ENCODE measurements around the gene VPS45. TPM values are rescaled to one million over a fixed set of nuclear protein-coding genes. Genes with fewer than 3 reads are reported as not detected.

The VPS45 gene
- total RNA-seq, 1 donor from 2014 or later = 31.3 TPM

DNA sequence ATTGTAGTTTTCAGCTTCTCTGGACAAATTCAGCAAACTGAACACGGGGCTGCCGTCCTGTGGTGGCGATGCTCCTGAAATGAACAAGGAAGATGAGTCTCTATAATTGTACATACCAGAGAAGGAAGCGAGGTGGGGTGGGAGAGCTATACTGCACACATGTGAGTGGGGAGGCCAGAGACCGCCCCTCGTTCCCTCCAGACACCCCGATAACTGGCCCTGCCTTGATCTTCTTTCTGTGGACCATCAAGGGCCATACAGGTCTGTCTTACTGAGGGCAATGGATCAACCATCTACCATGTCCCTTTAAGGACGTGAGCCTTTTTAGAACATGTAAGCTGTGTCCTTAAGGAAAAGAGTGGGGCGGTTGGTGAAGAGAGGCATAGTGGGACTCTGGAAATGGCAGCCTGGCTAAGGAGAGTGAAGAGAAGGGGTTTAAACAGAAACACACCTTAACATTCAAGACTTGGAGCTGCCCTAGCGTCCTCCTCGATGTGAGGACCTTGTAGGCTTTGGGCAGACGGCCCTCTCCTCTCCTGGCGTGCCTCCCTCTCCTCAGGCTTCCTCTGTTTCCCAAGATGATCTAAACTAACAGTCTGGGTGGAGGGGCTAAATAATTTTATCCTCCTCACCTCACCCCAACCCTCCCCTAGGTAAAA, 88.0 kb downstream of the VPS45 start:
- intact Hi-C loops (cut with micrococcal nuclease) = no loop called here

DNA sequence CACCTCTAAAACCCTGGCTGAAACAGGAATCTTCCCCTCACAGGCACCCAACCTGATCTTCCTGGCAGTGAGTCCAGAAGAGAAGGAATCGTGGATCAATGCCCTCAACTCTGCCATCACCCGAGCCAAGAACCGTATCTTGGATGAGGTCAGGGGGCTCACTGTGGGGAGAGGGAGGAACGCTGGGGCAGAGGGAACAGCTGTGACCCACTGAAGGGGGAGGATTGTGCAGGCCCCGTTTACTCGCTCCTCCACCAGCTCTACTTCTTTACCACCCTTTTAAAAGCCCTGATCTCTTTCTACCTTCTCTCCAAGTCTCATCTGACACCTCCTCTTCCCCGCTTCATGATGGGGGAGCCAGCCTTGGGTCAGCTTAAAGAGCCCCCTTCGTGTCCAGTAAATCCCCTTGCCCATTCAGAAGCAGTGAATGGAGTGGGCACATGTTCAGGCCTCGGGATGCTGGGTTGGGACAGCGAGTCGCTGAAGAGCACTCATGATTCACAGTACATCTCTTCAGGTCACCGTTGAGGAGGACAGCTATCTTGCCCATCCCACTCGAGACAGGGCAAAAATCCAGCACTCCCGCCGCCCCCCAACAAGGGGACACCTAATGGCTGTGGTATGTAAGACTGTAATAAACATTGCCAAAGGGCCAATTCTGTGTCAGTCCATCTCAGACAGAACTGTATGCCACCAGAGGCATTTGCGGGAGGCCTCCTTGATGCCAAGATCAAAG, 89.5 kb downstream of the VPS45 start:
- intact Hi-C loops (cut with micrococcal nuclease) = no loop called here

DNA sequence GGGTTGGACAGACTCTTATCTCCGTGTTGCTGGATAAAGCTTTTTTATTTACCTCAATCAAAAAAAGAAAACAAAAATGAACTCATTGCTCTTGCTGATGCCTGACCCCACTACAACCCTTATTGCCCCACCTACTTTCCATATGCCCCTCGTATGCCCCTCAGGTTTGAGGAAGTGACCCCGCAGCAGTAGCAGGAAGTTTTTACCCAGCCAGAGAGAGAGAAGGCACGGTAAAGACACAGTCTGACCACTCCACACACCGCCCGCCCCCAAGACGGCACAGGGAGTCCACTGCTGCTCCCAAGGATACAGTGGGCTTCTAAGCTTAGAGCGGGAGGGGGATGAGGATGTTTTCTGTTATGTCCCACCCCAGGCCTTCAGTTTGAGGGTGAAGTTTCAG, 92.0 kb downstream of the VPS45 start:
- intact Hi-C loops (cut with micrococcal nuclease) = no loop called here

DNA sequence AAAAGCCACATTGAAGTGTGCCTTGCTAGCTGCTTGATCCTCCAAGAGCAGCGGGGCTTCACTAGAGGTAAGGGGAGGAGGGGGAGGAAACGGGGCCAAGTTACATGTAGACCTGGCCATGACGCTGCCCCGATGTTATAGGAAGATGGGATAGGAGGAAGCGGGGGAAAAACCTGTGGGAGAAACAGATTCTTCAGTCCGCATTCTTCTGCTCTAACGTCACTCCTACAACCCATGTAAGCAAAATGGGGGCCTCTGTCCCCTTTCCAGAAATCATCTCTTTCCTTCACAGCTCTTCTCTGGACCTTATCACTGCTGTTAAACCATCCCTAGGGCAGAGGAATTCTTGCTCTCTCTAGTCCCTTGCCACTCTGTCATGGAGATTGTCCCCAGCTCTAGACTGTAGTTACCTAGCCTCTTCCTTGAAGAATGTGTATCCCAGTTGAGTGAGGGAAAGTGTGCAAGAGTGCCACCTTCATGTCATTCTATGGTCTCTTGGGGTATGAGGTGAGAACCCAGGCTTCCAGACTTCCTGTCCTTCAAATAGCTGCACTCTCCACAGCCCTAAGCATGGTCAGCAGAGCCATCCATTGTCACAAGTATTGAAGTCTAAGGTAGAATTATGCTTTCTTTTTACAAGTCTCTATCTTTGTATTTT, 93.5 kb downstream of the VPS45 start:
- intact Hi-C loops (cut with micrococcal nuclease) = loop anchor here (2.0 kb wide), 1 partner anchor 52 kb away; no protein-coding TSS in a partner anchor

DNA sequence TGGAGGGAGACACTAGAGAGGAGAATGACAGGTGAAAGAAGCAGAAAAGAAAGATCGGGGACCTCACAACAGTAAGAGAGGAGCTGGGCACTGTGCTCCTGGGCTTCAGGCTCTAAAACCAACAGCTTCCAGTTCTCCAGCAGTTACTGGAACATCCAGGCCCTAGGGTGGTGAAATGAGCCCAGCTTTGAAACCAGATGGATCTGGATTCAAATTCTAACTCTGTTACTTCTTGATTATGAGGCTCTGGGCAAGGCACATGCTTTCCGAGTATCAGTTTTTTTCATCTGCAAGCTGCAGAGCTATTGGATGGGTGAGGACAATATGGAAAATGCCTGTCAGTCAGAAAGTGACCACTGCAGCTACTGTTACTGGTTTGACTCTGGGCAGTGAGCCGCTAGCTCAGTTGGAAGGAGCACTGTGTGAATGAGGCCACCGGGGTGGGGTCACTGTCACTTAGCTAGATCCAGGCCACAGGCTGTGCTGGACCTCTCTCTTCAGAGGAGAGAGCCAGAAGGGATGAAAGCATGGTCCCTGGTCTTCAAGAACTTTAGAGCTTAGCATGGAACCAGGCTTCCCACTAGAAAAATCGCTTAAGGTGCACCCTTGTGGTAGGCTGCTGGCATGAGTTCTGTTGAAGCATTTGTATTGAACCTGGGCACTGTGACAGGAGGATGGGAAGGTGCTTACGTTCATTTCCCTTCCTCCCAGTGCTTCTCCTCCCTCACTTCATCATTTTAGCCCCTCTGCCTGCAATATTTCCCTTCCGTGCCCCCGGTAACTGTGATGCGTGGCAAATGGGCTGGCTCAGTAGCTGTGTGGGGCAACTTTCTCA, 94.4 kb downstream of the VPS45 start:
- intact Hi-C loops (cut with micrococcal nuclease) = loop anchor here (1.0 to 2.0 kb wide), 2 partner anchors 10 to 51 kb away; no protein-coding TSS in a partner anchor

DNA sequence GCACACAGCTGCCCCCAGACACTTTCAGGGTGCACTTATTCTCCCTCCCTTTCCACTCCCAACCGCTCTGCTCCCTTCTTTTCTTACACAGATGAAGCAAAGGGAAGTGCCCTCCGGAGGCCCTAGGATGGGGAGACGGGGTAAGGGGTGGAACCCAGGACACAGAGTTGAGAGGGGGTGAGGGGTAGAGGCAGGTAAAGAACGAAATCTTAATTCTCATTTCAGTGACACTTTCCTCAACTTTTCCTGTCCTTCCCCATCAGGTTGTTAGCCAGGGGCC, 94.9 kb downstream of the VPS45 start:
- intact Hi-C loops (cut with micrococcal nuclease) = loop anchor here (1.0 kb wide), 1 partner anchor 10 kb away; no protein-coding TSS in a partner anchor

DNA sequence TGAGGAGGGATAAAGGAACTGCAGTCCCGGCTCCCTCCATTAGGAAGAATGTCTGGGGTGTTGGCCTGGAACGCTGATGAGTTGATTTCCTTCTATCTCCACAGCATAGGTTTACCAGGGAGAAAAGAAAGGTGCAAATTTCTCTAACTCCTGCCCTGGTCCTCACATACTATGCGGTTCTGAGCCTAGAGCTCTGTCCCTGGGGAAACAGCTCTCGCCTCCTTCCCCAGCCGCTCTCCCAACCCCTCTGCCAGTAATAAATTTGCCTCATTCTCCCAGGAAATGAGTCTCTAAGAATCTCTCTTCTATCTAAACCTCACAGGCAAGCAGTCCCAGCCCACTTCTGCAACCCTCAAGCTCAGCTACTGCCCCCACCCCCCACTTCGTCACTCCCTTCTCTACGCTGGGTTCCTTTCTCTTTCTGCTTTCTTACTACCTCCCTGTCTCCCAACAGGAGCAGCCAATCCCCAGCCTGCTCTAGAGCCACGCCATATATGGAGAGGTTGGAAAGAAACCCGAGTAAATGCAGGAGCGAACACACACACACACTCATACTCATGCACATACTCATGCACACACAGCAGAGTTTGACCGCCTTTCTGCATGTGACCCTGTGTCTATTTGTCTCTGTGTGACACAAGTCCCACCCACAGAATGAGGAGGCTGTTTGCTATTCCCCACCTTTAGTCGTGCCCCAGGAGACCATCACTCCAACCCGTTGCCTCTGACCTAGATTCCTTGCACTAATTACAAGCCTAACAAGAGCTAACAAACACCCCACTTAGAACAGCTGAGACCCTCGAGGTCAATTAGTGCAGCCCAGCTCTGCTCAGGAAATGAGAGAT, 95.5 kb downstream of the VPS45 start:
- intact Hi-C loops (cut with micrococcal nuclease) = loop anchor here (1.0 kb wide), 1 partner anchor 11 kb away; no protein-coding TSS in a partner anchor

DNA sequence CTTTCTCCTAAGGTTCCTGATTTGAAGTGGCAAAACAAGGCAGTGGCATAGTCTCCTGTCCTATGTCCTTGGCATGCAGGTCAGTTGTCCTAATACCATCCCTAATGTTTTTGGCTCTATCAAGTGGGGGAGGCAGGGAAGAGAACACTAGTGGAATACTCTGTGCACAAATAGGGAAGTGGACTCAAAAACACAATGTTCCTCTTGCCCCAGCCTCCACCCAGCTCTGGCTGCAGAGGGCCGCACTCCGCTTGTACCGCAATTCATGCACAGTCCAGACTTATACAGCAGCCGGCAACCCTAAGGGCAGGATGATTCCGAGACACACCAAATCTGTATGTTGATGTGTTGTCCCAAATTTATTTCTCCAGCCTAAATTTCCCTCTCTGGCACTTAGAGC, 96.6 kb downstream of the VPS45 start:
- intact Hi-C loops (cut with micrococcal nuclease) = no loop called here

DNA sequence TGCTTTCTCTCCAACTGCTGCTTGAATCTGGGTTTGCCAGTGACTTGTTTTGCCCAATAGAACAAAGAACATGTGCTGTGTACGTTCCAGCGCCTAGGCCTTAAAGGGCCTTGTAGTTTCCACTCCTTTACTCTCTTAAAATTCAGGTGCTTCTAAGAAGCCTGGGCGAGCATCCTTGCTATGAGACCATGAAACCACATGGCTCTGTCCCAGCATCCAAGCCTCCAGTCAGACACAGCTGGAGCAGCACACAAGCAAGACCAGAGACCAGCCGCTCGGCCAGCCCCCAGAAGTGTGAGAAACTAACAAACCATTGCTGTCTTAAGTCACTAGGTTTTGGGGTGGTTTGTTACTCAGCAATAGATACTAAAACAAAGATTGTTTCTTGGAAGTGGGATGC, 97.2 kb downstream of the VPS45 start:
- intact Hi-C loops (cut with micrococcal nuclease) = loop anchor here (5.0 kb wide), 1 partner anchor 267 kb away; the partner anchor contains the start of gene BOLA1

DNA sequence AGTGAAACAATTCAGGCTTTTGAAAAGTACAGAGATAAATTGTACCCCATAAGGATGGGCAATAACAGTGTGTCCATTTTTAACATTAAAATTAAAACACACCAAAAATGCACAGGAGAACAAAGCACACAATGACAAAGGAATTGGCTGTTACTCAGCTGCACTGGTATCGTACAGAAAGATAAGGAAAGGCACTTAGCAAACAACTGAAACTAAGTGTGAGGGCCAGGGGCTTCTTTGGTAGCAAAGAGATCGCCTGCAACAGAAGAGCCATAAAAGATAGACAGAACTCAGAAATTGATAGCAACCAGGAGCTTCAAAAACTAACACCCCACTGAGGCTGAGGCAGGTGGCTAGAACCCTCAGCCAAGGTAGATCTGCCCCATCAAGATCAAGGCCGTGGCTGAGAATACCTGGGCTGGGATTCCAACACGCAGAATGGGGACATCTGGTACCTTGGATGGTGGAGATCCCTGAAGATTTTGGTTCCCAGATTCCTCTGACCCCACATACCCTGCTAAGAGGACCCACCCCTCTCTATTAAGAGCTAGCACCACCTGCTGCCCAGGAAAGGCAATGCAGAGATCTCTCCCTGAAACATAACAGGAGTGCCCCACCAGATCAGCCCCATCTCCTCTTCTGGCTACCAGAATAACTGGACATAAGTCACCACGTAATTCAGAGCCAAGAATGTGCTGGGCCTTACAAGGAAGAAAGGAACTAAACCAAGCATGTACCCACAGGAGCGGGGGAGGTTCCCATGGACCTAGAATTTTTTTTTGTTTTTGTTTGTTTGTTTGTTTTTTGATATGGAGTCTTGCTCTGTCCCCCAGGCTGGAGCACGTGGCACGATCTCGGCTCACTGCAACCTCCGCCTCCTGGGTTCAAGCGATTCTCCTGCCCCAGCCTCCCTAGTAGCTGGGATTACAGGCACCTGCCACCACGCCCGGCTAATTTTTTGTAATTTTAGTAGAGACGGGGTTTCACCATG, 98.3 kb downstream of the VPS45 start:
- intact Hi-C loops (cut with micrococcal nuclease) = loop anchor here (1.0 to 5.0 kb wide), 3 partner anchors 93 to 269 kb away; partner anchors contain the start of gene BOLA1

DNA sequence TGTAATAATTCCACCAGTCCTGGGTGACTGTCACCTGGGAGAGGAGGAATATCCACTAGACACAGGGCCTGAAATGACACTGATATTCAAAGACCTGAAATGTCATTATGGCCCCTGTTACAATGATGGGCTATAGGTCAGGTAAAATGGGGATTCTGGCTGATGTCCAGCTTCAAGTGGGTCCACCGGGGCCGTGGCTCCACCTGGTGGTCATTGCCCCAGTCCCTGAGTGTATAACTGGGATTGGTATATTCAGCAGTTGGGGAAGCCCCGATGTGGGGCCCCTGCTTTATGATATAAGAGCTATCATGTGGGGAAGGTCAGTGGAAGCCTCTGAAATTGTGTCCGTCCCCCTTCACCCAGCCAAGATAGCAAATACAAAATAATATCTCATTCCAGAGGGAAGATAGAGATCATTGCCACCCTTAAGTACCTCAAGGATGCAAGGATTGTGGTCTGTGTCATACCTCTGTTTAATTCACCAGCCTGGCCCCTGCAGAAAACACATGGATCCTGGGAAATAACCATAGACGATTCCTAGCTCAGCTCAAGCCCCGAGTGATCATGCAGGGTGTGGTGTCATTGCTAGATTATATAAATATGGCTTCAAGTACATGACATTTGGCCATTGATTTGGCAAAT, 101.5 kb downstream of the VPS45 start:
- intact Hi-C loops (cut with micrococcal nuclease) = loop anchor here (5.0 kb wide), 1 partner anchor 272 kb away; the partner anchor contains the start of gene BOLA1

DNA sequence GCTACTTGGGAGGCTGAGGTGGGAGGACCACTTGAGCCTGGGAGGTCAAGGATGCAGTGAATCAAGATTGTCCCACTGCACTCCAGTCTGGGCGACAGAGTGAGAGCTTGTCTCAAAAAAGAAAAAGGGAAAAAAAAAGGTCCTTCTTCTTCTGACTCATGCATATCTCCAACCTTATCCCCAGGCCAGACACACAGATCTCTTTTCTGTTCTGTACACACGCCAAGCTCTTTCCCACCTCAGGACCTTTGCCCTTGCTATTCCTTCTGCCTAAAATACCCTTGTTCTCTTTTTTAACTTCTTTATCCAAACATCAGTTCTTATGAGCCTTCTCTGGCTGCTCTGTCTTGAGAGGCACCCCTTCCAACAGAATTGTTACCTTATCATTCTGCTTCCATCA, 104.2 kb downstream of the VPS45 start:
- intact Hi-C loops (cut with micrococcal nuclease) = no loop called here

DNA sequence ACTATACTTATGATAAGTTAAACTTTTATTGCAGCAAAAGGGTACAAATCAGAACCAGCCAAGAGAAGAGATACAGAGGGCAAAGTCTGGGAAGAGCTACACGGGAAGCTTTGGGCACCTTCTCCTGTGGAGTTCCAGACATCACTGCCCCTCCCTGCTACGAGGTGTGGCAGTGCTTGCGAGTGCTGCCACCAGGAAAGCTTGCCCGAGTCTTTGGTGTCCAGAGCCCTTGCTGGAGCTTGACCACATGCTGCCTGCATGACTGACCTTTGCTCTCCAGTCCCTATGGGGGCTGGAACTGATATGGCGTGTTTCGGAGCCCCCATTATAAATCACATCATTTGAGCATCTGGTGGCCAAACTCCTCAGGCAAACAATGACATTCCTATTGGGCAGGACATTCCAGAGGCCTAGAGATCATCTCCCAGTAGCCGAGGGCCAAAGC, 105.6 kb downstream of the VPS45 start:
- intact Hi-C loops (cut with micrococcal nuclease) = no loop called here

DNA sequence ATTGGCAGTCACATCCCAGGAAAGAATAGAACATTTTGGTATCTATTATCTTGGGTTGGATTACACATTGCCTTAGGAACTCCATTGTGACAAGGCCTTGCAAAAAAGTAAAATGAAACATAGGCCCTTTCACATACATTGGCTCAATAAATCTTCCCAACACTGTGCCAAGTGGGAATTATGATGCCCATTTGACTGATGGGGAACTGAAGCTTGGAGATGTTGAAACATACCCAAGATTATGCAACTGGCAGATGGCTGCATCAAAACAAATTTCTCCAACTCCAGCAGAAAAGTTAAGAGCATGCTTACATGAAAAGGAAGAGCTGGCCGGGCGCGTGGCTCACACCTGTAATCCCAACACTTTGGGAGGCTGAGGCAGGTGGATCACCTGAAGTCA, 109.0 kb downstream of the VPS45 start:
- intact Hi-C loops (cut with micrococcal nuclease) = no loop called here

DNA sequence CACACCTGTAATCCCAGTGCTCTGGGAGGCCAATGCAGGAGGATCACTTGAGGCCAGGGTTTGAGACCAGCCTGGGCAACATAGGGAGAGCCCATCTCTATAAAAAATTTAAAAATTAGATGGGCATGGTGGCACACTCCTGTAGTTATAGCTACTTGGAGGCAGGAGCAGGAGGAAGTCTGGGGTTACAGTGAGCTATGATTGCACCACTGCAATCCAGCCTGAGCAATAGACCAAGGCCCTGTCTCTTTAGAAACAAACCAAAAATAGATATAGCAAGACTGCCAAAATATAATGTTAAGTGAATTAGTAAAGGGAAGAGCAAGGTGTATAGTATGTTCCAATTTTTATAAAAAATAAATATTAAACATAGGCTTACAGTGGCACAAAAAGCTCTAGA, 111.0 kb downstream of the VPS45 start:
- intact Hi-C loops (cut with micrococcal nuclease) = no loop called here

DNA sequence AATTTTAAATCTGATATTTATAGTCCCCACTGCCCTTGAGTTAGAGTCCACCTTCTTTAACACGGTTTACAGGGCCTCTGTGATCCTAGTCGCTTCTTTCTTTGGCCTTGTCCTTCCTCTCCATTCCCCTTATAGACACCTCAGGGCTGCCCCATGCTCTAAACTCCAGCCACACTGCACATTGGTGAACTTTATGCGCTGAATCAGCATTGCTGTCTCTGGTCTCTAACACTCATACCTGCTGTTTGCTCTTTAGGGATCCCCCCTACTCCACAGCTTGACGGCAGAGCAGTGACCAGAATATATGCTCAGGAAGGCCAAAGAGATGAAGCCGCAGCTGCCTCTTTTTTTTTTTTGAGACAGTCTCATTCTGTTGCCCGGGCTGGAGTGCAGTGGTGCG, 112.3 kb downstream of the VPS45 start:
- intact Hi-C loops (cut with micrococcal nuclease) = no loop called here

DNA sequence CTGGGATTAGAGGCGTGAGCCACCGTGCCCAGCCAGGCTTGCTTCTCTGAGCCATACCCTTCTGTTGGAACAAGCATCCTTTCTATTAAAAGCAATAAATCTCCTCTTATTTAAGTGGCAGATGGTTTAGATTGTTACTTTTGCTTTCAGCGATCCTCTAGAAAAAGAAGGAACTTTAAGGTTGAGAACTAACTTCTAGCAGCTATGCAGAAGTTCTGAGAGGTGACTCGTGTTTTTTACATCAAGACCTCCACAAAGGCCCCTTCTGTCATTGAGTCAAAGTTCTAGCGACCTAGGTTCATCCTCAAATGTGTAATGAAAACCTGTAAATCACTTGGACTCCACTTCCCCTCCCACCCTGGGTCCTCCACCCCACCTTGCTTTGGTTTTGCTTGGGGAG, 112.9 kb downstream of the VPS45 start:
- intact Hi-C loops (cut with micrococcal nuclease) = no loop called here

DNA sequence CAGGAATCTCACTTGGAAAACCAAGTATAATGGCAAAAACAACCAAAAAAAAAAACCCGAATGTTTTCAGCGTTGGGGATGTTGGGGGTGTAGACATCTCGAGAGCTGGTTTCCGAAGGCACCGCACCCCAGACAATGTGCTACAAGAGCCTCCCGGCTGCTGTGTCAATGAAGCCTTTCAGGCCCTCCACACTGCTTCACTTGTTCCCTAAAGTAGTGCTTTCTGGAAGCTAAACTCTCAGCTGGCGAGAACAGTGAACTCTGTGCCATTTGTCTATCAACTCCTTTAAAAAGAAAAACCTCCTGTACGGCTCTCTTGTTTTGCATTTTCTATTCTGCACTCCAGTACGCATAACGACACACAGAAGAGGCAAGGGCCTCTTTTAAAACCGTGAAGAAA, 114.7 kb downstream of the VPS45 start:
- intact Hi-C loops (cut with micrococcal nuclease) = no loop called here

DNA sequence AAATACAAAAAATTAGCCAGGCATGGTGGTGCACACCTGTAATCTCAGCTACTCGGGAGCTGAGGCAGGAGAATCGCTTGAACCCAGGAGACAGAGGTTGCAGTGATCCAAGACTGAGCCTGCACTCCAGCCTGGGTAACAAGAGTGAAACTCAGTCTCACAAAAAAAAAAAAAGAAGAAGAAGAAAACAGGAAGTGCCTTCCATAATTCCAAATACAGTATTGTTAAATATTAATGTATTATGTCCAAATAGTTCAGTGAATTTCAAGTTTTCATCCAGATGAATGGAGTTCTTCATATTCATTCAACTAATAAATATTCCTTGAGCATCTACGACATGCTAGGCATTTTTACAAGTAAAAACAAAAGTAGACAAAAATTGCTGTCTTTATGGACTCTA, 115.5 kb downstream of the VPS45 start:
- intact Hi-C loops (cut with micrococcal nuclease) = no loop called here

Data from T-helper 1 cell treated with Interleukin-12 subunit alpha and Interleukin-12 subunit beta and Interleukin-4 antibody, amounts not matched to agents 30 ng/mL and 1 ng/mL, for 36 hours (primary cell).